ENCODE results near the gene LACTBL1.
A peak's percentile ranks its signal among the peaks of the same experiment; 100 is the strongest.

Gene LACTBL1

DNA sequence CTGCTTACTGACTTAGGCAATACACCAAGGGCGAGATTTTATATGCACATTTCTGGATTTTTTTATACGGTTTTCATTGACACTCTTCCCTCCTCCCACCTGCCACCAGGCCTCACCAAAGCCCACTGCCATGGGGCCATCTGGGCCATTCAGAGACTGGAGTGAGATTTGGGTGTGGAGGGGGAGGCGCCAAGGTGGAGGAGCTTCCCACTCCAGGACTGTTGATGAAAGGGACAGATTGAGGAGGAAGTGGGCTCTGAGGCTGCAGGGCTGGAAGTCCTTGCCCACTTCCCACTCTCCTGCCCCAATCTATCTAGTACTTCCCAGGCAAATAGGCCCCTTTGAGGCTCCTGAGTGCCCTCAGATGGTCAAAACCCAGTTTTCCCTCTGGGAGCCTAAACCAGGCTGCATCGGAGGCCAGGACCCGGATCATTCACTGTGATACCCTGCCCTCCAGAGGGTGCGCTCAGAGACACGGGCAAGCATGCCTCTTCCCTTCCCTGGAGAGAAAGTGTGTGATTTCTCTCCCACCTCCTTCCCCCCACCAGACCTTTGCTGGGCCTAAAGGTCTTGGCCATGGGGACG lies 57.9 kb downstream of the LACTBL1 start:
- H3K4me3 Mint-ChIP-seq, result no peak overlapping the region
- no peak overlapping the region for H3K27ac Mint-ChIP-seq
- no peaks in the 10 kb centered on the region for H3K9me3 Mint-ChIP-seq
- ATAC-seq, result no peak
- H3K4me1 Mint-ChIP-seq, result no peaks in the 10 kb centered on the region
- DNase-seq, result no peak
- peaks cover 31% of the 10 kb centered on the region for H3K27me3 Mint-ChIP-seq

DNA sequence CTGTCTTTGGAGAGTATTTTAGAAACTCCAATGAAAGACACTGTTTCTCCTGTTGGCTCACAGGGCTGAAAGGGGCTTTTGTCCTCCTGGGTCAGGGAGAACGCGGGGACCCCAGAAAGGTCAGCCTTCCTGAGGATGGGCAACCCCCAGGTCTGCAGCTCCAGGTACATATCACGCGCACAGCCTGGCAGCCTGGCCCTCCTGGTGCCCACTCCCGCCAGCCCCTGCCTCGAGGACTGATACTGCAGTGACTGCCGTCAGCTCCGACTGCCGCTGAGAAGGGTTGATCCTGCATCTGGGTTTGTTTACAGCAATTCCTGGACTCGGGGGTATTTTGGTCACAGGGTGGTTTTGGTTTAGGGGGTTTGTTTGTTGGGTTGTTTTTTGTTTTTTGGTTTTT lies 58.5 kb downstream of the LACTBL1 start:
- Mint-ChIP-seq H3K4me1 (no peaks in the 10 kb centered on the region), H3K27me3 (peaks cover 31% of the 10 kb centered on the region)
- ATAC-seq, result no peak

DNA sequence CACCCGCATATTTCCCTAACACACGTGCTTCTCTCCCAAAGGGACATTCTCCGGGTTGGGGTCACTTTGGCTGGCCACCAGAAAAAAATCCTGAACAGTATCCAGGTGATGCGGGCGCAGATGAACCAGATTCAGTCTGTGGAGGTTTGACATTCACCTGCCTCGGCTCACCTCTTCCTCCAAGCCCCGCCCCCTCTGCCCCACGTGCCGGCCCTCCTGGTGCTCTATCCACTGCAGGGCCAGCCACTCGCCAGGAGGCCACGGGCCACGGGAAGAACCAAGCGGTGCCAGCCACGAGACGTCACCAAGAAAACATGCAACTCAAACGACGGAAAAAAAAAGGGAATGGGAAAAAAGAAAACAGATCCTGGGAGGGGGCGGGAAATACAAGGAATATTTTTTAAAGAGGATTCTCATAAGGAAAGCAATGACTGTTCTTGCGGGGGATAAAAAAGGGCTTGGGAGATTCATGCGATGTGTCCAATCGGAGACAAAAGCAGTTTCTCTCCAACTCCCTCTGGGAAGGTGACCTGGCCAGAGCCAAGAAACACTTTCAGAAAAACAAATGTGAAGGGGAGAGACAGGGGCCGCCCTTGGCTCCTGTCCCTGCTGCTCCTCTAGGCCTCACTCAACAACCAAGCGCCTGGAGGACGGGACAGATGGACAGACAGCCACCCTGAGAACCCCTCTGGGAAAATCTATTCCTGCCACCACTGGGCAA lies 59.1 kb downstream of the LACTBL1 start:
- Mint-ChIP-seq H3K9me3 (no peaks in the 10 kb centered on the region), H3K27me3 (peaks cover 31% of the 10 kb centered on the region), H3K4me3 (no peak overlapping the region), H3K27ac (no peak overlapping the region), H3K4me1 (no peaks in the 10 kb centered on the region)
- no peak for DNase-seq
- no peak for ATAC-seq

More for the DNA sequence above, 58.5 kb downstream of the LACTBL1 start:
- no peak for DNase-seq
- Mint-ChIP-seq H3K27ac (no peak overlapping the region), H3K9me3 (no peaks in the 10 kb centered on the region), H3K4me3 (no peak overlapping the region)

GRCh38 chr1:22912311-22912710 lies 60.4 kb downstream of the LACTBL1 start:
- no peak overlapping the region for H3K4me3 Mint-ChIP-seq
- no peak for DNase-seq
- no peak for ATAC-seq
- H3K9me3 Mint-ChIP-seq, result no peaks in the 10 kb centered on the region
- H3K4me1 Mint-ChIP-seq, result no peaks in the 10 kb centered on the region
- no peak overlapping the region for H3K27ac Mint-ChIP-seq
- peaks cover 28% of the 10 kb centered on the region for H3K27me3 Mint-ChIP-seq

- Mint-ChIP-seq H3K27me3 (peaks cover 21% of the 10 kb centered on the region), H3K4me1 (no peaks in the 10 kb centered on the region), H3K4me3 (no peak overlapping the region), H3K27ac (no peak overlapping the region), H3K9me3 (no peaks in the 10 kb centered on the region)
- no peak for DNase-seq
- ATAC-seq, result no peak
Observed at GRCh38 chr1:22910986-22911651, 61.5 kb downstream of the LACTBL1 start.

DNA sequence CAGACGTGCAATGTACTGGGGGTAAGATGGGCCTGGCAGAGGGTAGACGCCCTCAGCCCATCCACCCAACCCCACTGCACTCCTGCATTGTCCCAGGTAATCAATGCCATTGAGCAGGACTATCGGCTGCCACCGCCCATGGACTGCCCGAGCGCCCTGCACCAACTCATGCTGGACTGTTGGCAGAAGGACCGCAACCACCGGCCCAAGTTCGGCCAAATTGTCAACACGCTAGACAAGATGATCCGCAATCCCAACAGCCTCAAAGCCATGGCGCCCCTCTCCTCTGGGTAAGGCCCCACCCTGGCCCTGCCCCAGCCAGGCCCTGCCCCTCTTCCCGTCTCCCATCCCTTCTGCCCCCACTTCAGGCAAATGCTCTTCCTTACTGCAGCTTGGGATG lies 62.4 kb downstream of the LACTBL1 start:
- no peak overlapping the region for H3K27ac Mint-ChIP-seq
- H3K4me3 Mint-ChIP-seq, result no peak overlapping the region
- ATAC-seq (no peak), DNase-seq (no peak)
- H3K9me3 Mint-ChIP-seq, result no peaks in the 10 kb centered on the region
- H3K27me3 Mint-ChIP-seq, result peaks cover 13% of the 10 kb centered on the region
- no peaks in the 10 kb centered on the region for H3K4me1 Mint-ChIP-seq

DNA sequence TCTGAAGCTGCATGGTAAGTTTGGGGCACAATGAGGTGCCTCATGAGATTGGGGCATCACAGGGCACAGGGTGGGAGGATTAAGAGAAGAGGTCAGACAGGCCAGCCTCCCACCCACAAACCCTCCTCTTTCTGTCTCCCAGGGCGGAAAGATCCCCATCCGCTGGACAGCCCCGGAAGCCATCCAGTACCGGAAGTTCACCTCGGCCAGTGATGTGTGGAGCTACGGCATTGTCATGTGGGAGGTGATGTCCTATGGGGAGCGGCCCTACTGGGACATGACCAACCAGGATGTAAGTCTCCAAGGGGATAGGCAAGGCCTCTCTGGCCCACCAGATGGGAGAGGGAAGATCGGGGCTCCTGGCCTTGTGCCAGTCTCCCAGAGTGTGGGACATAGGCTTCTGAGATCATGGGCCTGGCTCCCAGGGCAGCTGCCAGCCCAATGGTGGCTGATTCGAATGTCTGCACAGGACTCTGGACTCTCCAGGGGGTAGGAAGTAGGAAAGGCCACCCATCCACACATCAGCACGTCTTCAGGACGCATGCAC lies 63.7 kb downstream of the LACTBL1 start:
- Mint-ChIP-seq H3K27ac (no peak overlapping the region), H3K4me3 (no peak overlapping the region), H3K9me3 (no peaks in the 10 kb centered on the region), H3K4me1 (no peaks in the 10 kb centered on the region), H3K27me3 (no peaks in the 10 kb centered on the region)
- ATAC-seq, result no peak
- no peak for DNase-seq

- Mint-ChIP-seq H3K27ac (peak overlapping the region in 1 of 2 donors; percentile 67), H3K4me1 (no peaks in the 10 kb centered on the region), H3K27me3 (peaks cover 6% of the 10 kb centered on the region), H3K4me3 (no peak overlapping the region), H3K9me3 (no peaks in the 10 kb centered on the region)
- ATAC-seq (no peak), DNase-seq (no peak)
Observed at GRCh38 chr1:22907528-22907927, 65.1 kb downstream of the LACTBL1 start.

DNA sequence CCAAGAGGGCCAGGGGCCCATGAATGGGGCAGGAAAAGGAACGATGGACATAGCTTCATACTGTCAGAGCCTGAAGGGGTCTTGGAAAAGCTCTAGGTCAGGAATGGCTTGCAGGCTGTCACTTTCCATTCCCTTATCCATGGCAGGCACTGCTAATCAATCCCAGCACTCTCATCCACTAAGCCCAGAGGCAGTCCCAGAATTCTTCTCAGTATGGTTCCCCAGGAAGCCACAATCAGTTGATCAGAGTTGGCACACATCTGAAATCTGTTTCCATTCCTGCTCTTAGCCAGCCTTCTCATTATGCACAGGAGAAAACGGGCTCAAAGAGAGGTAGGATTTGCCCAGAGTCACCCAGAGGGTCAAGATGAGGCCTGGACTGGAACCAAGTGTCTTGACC lies 65.7 kb downstream of the LACTBL1 start:
- Mint-ChIP-seq H3K4me3 (no peak overlapping the region), H3K9me3 (no peaks in the 10 kb centered on the region), H3K27ac (peak overlapping the region in 1 of 2 donors; percentile 67), H3K4me1 (no peaks in the 10 kb centered on the region), H3K27me3 (peaks cover 11% of the 10 kb centered on the region)
- ATAC-seq (no peak), DNase-seq (no peak)

DNA sequence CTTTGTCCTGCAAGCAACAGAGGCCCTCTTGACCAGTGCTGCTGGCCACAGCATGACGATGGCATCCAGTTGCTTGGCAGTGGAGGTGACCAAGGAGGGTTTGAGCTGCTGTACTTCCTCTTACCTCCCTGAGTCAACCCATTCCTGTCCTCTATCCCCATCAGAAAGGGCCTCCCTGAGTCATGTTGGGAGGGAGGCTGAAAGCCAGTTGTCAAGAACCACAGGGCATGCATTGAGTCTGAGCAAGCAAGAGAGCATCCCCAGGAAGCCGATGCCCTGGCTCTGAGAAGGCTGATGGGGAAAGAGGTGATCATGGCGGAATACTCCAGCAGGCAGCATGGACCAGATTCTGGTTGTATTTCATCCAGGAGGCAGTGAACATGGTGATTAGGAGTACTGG lies 69.6 kb downstream of the LACTBL1 start:
- no peak overlapping the region for H3K4me3 Mint-ChIP-seq
- no peak overlapping the region for H3K27ac Mint-ChIP-seq
- H3K4me1 Mint-ChIP-seq, result no peaks in the 10 kb centered on the region
- DNase-seq (no peak), ATAC-seq (no peak)
- H3K9me3 Mint-ChIP-seq, result no peaks in the 10 kb centered on the region
- peaks cover 25% of the 10 kb centered on the region for H3K27me3 Mint-ChIP-seq

Data from stimulated activated naive CD8-positive, alpha-beta T cell treated with anti-CD3 and anti-CD28 coated beads, Interleukin-15, amount 100 ng/mL, for 72 hours (primary cell).